DMS79 treated with DMSO at 0.1 percent for 48 hours (cell line): ENCODE data around the gene RFX8.

Source experiments
- DNase-seq: peaks from one replicate; lab custom pipeline; 2025; lab: John Stamatoyannopoulos, UW

Gene RFX8

DNA sequence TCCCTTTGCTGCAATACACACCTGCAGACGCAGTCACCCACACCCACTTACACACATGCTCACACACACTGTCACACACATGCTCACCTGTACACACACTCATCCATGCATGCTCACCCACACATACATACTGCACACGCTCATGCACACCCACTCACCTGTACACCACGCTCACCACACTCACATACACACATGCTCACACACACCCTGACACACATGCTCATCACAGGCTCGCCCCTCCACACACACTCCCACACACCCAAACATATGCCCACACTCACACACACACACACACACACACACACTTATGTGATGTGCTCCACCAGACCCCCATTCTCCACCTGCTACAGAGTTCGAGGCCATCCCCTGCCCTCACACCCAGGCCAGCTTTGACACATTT, 64.8 kb downstream of the RFX8 start:
- DNase-seq = no peak

DNA sequence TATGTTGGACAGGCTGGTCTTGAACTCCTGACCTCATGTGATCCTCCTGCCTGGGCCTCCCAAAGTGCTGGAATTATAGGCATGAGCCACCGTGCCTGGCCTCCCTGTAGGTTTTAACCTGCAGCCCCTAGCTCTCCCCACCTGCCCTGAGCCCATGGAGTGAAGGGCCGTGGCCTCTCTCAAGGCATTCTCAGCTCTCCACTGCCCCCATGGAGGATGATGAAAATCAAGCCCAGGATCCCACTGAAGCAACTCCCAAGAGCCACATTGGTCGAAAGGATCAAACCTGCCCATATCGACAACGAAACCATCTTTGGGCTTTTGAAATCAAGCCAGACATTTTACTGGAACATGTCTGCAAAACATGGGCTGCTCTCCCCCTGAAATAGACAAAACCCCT, 65.2 kb downstream of the RFX8 start:
- DNase-seq = no peak

DNA sequence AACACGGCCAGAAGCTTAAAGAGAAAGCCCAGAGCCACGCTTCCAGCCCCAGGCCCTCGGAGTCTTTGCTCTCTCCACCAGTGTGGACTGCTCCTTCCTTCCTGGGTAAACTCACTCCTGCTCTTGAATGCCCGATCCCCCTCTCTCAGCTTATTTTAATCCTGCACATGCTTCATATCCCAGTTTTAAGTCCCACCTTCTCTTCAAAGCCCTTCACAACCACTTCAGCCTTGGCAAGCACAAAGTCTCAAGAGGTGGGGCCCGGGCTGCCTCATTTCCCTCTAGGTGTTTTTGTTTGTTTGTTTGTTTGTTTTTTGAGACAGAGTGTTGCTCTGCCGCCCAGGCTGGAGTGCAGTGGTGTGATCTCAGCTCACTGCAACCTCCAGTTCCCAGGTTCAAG, 66.0 kb downstream of the RFX8 start:
- DNase-seq = peak; percentile 78

DNA sequence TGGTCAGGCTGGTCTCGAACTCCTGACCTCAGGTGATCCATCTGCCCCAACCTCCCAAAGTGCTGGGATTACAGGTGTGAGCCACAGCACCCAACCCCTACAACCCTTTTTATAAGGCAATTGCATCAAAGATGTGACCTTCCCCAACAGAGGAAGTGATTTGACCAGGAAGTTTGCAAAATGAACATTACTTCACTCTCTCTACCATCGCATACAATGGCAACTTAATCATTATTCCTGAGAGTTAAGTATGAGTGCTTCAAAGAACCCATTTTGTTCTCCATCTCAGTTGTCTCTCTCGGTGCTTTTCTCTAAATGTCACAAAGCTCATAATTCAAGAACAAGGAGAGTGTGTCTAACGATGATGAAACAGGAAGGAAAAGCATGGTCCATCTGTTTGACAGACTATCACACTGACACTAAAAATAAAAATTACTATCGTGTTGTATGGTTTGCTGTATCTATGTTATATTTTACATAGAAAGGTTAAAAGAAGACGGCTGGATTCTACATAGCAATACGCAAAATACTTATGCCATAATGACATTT, 69.5 kb downstream of the RFX8 start:
- no peak for DNase-seq

DNA sequence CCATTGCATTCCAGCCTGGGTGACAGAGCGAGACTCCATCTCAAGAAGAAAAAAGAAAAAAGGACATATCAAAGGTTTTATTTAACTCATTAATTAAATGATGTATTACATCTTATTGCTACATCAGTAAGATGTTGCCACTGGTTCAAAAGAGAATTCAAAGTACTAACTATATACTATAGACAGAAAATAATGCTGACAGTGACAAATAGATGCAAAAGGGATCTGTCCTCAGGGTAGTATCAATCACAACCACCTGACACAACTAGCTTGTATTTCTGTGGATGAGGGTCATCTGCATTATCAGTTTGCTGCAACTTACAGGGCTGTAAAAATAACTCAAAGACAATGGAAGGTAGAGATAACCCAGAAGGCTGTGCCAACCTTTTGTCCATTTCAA, 71.2 kb downstream of the RFX8 start:
- no peak for DNase-seq

DNA sequence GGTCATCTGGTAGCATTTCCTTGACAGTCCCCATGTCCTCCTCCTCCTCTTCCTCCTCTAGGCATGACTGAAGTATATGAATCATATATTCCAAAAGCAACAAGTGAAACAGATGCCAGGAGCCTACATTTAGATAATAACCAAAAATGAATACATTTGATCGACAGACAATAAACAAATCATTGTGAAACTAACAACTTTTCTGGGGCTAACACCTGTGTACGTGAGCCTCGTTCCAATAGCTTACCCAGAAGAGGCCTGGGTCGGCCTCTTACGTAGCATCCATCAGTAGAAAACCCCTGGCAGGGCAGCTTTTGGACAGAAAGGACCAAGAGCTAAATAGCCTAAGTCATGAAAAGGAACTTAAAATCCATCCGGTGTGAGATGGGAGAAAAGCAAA, 72.3 kb downstream of the RFX8 start:
- DNase-seq = no peak

DNA sequence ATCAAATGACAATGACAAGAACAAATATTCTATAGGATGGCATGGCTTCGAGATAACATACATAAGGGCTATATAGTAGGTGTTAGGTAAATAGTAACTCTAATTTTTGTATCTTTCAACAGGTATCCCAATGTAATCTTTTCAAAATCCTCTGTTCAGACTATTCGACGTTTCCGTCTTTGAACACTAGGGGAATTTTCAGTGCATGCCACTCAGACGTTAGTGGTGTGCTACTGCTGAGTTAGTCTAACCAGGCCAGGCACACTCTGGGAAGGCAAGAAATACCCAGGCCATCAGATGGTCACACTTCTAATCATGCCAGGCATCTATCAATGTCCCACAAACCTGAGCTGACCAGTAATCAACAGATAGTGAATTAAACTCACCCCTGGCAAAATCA, 73.0 kb downstream of the RFX8 start:
- no peak for DNase-seq

DNA sequence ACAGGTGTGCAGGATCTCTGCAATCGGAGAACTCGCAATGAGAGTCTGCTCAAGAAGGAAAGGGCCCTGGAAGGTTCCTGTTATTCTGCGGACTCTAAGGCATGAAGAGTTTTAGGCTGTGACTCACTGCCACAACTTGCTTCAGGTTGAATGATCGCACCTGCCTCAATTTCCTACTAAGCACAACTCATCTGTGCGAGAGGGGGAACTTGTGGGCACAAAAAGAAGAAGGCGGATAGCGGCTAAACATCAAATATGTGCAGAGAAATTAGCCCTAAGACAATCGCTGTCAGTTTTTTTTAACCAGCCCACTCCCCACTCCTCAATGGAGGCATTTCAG, 73.6 kb downstream of the RFX8 start:
- DNase-seq = no peak

DNA sequence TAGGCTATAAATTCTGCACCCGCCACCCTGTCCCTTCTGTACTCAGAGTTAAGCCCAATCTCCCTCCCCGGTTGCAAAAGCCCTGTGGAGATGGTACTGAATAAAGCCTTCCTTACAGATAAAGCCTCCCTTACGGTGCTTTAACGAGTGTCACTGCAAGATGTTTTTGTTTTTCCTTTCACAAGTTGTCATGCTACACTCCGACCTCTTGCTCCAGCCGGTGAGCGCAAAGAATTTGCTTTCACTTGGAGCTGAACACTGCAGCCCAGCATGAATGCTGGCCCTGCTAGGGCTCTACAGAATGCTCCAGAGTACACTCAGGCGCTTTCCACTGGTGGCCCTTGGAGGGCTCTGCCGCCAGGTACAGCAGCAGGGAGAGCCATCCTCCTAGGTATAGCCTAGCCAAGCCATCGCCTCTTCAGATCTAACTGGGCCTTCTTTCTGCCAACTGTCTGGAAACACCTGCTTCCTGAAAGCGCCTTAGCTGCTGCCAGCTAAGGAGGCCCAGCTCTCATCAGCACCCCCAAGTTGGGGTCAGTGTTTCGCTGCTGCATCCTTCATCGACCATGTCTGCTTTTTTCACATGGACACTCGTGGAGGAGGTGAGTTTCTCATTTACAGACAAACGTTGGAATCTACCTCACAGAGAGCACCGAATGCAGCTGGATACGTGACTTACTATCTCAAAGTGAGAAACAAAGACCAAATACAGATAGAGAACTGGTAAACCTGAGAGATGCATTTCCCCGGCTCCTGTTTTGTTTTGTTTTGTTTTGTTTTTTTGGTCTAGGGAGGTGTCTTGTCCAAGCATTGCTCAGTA, 74.2 kb downstream of the RFX8 start:
- DNase-seq = peak; percentile 24

DNA sequence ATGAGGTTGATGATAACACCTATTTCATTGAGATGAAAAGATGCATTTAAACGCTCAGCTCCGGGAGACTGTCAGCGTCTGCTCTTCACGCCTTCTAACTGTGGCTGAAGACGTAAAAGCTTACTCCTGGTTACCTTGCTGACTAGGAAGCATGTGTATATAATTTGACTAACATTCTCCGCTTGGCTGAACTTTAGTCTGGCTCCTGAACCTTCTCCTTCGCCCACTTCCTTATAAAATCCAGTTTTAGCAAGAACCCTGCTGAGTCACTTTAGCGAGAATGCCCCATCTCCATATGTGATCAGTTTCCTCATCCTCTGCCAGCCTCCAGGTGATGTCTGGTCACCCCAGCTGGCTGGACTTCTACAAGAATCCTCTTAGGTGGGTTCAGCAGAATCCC, 74.9 kb downstream of the RFX8 start:
- peak; percentile 9 for DNase-seq

DNA sequence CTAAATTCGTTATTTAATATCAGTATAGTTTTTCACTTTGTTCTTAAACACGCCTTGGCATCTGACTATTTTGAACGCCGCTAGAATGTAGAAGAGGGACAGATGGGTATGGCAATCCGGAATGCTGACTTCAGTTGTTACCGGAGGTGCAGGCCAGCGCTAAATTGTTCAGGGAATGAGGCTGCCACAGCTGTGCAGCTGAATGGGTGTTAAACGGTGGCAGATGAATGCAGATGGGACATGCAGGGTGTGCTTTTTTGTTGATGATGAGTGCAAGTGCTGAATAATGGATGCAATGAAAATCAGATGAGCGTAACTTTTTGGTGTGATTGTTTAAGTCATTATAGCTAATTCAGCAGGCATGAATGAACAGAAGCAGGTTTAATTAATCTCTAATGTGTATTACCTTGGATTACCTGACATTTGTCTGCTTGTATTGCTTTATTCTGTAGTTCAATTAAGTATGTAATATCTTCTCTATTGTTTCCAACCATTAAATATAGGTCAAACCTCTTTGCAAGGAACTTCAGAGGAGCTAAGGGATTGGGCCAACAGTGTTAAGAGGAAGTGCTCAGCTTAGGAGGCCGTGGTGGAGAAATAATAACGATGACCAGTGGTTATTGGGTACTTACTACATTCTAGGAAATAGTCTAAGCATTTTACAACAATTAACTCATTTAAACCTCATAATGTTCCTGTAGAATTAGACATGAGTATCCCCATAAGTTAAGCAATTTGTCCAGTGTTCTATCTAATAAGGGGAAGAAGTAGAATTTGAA, 75.7 kb downstream of the RFX8 start:
- DNase-seq = no peak

DNA sequence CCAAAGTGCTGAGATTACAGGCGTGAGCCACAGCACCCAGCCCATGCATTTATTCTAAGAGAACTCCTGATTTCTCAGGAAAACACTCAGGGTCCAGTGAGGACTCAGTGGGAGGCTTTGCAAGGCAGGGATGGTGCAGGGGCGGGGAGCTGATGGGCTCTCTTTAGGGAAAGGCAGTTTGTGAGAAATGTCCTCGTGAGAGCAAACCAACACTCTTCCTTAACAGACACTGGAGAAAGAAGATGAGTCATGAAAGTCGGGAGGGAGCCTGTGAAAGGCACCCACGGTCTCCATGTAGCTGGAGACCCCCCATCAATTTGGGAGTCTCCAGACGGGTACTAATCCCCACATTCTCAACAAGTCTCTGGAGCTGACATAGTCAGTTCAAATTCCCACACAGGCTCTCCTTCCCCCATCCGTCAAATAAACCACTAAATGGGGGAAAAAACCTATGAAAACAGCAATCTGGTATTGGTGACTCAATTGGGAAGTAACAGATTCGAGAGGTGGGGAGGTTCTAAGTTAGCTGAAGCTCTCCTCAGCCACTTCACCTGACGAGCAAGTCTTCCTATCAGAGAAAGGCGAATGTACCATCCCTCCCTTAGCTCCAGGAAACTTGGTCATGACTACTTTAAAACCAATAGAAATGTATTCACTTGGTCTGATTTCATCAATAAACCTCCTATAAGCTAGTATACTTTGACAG, 76.6 kb downstream of the RFX8 start:
- no peak for DNase-seq

DNA sequence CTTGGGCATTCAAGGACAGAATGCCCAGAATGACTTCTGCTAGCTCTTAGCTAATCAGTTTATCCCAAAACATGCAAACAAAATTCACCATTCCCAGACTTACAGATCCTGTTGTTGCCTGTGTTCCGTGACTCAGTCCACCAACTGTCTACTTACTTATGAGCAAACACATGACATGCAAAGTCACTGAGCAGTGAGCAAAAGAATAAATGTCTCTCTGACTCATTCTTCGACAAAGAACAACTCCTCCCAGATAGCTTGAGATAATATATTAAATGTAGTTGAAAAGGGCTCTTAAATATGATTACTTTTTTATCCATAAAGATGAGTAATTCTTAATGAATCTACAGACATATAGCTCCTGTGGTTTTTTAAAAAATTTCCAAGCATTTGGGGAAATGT, 78.6 kb downstream of the RFX8 start:
- DNase-seq = no peak

DNA sequence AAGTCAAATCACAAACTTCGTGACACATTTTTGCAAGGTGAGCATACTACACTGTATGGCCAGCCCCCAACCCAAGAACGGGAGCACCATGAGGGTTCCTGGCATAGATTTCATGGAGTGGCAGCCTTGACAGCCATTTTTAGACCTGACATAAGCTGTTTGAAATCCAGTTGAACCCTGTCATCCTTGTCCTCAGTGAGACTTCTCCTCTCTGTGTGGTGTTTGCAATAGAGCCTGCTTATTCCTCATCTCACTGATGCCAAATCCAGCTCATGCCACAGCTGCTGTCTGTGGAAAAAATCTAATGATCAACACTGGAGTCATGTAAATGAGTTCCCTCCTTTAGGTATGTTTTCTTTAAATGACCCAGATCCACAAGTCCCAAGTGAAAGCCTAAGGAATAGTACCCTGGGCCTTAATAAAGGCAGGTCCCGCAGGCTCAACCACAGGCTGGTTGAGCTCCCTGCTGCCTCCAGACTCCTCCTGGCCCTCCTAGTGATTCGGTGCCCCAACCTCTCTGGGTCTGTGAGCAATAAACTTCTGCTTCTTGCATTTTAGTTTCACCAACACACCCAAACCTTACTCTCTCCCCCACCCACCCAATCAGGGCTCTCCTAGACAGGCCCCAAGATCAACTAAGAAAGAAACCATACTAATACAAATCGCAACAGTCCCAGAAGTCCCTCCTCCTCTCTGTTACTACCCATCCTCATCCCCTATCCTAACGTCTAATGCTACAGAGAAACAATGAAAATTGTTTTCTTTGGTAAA, 79.2 kb downstream of the RFX8 start:
- DNase-seq = no peak

DNA sequence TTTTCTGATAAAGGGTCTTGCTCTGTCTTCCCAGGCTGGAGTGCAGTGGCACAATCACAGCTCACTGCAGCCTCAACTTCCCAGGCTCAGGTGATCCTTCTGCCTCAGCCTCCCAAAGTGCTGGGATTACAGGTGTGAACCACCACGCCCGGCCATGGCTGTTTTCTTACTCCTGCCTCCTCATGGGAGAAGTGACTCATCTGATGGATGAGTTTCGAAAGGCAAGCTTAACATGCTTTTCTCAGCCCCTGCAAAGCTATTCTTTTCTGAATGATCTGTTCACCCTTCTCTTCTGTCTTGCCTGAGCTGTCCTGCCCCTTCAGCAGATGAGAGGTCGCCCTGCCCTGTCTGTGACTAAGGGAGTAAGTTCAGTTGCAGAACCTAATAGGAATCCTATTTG, 86.7 kb downstream of the RFX8 start:
- DNase-seq = no peak

DNA sequence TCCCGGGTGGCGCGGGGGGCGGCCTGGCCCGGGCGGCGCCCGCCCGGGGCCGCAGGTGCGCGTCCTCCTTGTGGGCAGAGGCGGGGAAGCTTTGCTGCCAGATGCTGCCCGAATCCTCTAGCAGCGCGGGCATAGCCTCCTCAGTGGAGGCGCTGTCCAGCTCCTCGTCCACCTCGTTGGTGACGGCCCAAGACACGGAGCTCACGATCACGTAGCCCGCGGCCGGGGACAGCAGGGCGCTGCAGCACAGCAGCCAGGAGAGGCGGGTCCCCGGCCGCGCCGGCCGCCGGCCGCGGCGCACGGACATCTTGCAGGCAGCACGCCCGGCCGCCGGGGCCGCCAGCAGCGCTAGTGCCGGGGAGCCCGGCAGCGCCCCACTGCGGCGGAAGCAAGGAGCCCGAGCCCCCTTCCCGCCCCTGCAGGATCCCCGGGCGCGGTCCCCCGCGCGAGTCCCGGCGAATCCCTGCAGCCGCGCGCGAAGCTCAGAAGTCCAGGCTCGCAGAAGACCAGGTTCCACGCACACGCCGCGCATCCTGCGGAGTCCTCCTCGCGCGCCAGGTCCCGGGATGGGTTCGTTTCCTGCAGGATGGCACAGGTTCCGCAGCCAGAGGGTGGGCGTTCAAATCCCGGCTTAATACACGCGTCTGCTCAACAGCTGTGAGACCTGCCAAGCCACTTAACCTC, 87.6 kb downstream of the RFX8 start, which contains the start of gene CREG2:
CREG2 (minus strand) TSS at position 353 of the 684 bp plus-strand sequence; CDS start at position 307, 46 bp downstream.
- DNase-seq = peak; percentile 16

DNA sequence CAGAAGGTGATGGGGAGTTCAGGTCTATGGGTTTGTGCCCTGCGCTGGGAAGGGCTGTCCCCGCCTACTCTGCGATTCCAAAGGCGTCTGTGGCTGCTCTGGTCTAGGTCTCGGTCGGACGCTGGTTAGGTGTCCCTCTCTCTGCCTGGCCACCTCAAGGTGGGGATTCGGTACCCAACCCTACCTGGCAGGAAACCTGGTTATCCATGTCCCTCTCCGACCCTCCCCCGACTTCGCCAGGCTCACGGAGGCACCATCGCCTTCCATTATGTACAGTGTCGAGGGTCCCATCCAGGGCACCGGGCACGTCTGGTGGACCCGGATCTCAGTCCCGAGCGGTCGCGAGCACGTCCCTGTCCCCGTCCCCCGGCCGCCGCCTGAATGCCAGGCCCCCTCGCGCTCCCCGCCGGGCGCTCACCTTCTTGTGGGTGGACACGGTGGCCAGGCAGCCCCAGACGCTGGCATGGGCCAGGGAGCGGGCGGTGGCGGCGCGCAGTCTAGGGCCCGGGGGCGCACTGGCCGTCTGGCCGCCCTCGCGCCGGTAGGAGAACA, 88.2 kb downstream of the RFX8 start:
- no peak for DNase-seq

DNA sequence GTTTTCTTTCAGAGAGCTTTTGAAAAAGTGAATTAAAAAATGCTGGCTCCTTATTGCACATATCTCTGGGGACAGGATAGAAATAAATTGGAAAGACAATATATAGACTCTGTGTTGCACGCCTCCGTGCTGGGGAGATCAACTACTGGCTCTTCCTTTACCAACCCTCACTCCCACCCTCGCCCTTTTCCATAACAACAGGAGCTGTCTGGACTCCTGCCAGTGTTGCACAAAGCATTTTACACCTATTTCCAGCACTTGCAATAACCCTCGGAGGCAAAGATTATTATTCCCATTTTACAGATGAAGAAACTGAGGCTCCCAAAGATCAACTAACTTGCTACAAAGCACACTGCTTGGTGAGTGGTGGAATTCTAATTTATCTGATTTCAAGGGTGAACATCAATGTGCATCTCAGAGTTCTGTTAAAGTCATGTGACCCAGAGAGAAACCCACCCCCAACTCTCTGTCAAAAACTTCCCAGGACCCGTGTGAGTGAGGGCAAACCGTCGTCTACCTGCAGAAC, 91.8 kb downstream of the RFX8 start:
- DNase-seq = no peak

DNA sequence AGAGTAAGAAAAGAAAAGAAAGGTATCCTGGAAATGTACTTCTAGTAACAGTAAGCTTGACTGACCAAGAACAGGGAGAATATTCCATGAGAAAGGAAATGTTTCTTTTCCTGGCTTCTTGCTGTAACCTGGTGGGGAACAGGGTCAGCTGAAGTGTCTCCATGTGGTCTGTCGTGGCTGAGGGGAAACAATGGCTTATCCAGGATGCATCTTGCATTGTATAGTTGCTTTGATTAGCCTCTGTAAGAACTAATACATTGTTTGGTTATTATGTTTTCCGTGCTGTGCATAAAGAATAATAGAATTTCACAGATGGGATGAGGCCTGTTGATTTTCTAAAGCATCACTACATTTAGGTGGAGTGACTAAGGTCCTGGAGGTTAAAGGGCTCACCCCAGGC, 92.5 kb downstream of the RFX8 start:
- DNase-seq = no peak

DNA sequence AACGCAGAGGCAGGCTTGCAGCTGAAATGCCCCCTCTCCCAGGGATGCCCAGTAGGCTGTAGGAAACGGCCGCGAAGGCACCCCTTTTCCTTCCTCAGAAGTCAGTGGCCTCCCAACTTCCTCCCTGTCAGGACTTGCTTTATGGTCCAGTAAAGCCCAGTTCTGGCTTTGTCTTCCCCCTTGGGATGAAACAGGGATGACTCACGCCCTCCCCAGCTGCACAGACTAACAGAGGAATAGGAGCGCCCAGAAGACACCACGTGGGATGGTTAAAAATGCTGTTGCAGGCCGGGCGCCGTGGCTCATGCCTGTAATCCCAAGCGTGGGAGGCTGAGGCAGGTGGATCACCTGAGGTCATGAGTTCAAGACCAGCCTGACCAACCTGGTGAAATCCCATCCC, 94.5 kb downstream of the RFX8 start:
- no peak for DNase-seq

DNA sequence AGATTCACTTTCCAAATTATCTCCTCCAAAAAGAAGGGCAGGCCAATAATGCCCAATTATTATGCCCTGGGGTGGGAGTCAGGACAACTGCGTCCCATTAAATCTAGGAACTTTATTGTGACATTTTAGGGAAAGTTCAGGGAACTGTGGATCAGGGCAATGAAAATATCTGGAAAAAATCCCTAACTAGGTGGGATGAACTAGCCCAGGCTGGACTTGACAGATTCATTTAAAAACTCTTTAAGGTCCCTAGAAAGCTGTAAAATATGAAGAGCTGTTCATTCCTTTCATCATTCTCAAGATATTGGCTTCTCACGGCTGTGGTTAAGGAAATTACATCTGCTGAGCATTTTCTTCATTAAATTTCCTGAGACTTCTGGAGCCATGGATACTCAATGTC, 95.8 kb downstream of the RFX8 start:
- no peak for DNase-seq
